Fibroblast of skin of abdomen (primary cell): ENCODE measurements around the gene CLDN20.

Experiments used
- DNase-seq: peaks from one replicate; pipeline ENCODE4 v3.0.0-alpha.2; 2013

Gene CLDN20

DNA sequence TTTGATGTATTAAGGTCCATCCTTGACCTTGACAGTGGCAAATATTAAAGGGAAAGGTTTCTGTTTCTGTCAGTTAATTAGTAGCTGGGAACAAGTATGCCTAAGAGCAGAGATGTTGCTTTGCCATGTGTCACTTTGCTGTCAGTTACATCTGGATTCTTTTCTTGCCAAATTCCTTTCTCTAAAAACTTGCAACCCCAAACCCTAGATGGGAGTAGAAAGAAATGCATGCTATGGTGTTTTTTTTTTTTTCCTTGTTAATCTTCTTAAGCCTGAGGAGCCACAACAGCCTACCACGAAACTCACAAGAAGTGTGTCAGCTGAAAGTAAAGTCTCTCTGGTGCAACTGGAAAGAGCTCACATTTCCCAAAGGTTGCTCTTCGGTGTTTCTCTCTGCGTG is 18.0 kb upstream of the CLDN20 start:
- DNase-seq: peak; percentile 83

- no peak for DNase-seq
Observed at GRCh38 chr6:155246825-155247224, 17.0 kb upstream of the CLDN20 start.

GRCh38 chr6:155247618-155248007 is 16.2 kb upstream of the CLDN20 start:
- peak; percentile 92 for DNase-seq

GRCh38 chr6:155248008-155249001 is 15.5 kb upstream of the CLDN20 start:
- DNase-seq: peak; percentile 75

DNA sequence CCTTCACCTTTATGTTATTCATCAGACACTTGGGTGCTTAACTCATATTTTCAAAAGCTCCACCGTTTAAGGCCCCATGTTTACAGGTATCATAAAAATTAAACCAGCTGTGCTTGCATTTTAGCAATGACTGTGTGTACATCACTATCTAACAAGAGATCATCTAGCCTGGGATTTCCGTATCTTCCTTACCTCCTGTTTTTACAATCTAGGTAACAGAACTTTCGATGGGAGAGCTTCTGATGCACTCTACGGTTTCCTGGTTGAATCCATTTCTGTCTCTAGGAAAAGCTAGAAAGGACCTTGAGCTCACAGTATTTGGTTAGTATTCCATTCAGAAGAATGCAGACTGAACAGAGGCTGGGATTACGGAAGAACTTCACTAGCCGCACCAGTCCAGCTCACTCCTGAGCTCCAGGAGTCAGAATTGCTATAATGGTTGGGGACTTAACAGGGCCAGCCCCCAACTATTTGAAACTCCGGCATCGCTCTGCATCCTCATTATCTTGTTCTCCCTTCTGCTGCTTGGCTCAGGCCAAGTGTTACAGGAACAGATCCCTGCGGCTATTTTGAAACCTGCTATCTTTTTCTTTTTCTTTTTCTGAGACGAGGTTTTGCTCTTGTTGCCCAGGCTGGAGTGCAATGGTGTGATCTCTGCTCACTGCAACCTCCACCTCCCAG is 13.0 kb upstream of the CLDN20 start:
- no peak for DNase-seq

GRCh38 chr6:155252581-155252980 is 11.2 kb upstream of the CLDN20 start:
- no peak for DNase-seq

DNA sequence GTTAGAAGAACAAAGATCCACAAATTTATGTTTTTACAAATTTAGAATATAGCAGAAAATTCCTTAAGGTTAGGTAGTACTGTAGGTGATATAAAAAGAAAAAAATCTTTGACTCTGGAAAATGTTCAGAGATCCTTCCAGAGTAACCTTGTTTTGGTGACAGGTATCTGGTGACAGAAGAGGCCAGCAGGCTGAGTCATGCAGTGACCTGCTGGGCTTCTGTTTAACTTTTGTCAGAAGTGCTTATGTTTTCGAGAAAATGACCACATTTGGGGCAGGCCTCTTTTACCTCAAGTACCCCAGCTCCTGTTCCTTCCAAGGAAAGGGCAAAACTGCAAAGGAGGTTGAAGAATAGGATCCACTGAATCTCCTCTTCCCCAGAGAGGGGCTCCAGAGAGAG is 10.5 kb upstream of the CLDN20 start:
- no peak for DNase-seq

GRCh38 chr6:155254139-155254538 is 9.7 kb upstream of the CLDN20 start:
- no peak for DNase-seq

GRCh38 chr6:155256122-155256795 is 7.6 kb upstream of the CLDN20 start:
- no peak for DNase-seq

GRCh38 chr6:155257796-155258195 is 6.0 kb upstream of the CLDN20 start:
- DNase-seq: no peak

- no peak for DNase-seq
Observed at GRCh38 chr6:155259204-155259603, 4.6 kb upstream of the CLDN20 start.

GRCh38 chr6:155259897-155260296 is 3.9 kb upstream of the CLDN20 start:
- no peak for DNase-seq

- no peak for DNase-seq
Observed at GRCh38 chr6:155260686-155261085, 3.1 kb upstream of the CLDN20 start.

DNA sequence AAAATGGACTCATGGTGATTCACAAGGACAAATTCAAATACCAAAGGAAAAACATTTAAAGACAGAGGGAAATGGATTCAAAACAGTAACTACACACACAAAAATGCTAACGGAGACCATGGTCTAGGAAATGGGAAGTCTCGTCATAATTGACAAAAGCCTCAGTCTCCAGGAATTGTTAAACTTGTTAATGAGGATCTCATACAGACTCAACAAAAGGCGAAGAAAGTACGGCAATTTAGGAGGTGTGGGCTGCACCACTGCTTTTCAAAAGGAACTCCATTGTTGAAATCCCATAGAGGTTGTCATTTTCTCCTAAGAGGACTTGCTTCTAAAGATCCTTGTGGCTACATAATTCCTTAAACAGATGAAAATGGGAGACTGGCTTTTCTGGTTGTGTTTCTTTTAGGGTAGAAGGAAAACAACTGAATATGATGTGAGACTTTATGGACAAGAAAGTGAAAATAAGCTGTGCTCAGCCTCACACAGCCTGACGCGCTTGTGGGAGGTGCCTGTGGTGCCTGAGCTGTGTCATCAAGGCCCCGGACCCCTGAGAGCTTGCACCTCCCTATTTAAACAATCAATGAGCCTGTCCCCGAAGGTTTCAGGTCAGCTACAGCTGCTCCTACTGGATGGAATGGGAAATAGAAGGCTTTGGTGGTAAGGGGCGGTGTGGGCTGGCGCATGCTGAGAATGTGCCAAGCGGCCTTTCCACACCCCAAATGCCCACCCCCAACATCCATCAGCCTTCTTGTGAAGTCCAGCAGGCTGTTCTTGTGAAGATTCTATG is 2.5 kb upstream of the CLDN20 start:
- DNase-seq: no peak

- DNase-seq: no peak
Observed at GRCh38 chr6:155262655-155263054, 1.2 kb upstream of the CLDN20 start.

DNA sequence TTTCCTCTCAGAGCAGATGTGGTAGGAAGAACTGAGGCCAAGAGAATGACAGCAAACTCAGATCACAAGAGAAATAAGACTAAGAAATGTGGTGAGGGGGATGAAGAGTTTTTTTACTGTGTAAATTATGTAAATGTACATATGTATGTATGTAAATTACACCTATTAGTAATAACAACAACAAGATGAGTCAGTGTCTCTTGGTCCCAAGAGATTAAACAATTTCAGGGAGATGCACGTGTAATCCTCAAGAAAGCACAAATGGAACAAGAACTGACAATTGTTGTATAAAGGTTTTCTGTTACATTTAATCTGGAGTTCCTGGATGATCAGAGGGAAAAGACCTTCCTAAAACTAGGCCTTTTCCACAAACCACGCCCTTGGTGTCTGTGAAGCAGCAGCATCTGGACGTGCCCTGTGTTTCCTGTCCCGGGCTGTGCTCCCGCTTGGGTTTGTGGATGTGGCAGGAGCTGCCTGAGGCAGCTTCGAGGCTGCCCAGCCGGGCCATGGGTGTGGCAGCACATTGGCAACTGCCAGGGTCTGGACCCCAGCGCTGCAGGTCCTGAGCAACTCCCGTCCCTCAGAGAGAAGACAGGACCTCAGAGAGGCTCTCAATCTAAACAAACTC is 994 bp downstream of the CLDN20 start:
- no peak for DNase-seq

GRCh38 chr6:155265843-155266535 is 2.2 kb downstream of the CLDN20 start:
- no peak for DNase-seq

DNA sequence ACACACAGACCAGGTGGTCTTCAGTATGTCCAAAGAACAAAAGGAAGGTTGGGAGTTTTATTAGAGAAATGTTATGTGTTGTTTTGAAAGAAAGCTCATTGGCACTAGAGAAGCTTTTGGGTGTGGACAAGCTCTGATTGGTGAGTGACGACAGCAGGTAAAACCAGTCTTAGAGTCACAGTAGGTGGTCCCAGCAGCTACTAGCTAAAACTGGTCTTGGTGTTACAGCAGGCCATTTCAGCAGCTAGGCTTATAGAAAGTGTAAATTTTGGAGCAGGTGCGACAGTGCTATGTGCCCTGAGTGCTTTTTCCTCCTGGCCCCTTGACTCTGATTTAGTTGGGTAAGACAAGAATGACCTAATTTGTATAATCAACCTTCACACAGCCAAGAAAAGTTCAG is 3.6 kb downstream of the CLDN20 start:
- no peak for DNase-seq

GRCh38 chr6:155268088-155268867 is 4.5 kb downstream of the CLDN20 start:
- peak; percentile 52 for DNase-seq

DNA sequence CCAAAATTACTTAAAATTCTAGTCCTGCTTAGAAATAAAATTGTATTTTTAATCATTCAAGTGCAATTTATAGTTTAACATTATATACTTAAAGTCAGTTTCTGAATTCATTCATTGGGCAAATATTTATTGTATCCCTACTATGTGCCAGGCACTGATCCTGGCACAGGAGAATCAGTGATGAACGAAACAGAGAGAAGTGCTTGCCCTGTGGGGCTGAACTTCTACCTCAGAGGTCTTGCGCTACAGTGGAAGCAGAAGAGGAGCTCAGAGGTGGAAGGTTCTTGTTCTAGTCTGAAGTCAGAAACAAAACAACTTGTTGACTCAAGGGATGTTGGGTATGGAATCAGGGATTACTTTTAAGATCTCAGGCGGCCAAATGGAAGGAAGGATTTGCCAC is 6.0 kb downstream of the CLDN20 start:
- no peak for DNase-seq
